ENCODE results near the gene FAM50A. TPM values are rescaled to one million over a fixed set of nuclear protein-coding genes. Genes with fewer than 3 reads are reported as not detected.
"Not testable (repeated sequence)": the region's sequence is repeated elsewhere in the genome, so short reads cannot be mapped to it uniquely, and the experiment has no call there.

FAM50A gene
- total and polyA plus RNA-seq, 4 donors = 10.9 to 25.1 (median 14.0) TPM

- Histone ChIP-seq H3K27ac (ENCODE audit: low read depth in 1 of 2, low read length in 2 of 2) (no peak overlapping the region), H3K9ac (ENCODE audit: low read depth in 1 of 2, low read length in 2 of 2) (no peak overlapping the region), H3K36me3 (ENCODE audit: control insufficient read depth in 4 of 4, insufficient read depth in 3 of 4, low read depth in 1 of 4, low read length in 3 of 4) (no peaks in the 10 kb centered on the region), H3K4me1 (ENCODE audit: control insufficient read depth in 4 of 4, insufficient read depth in 4 of 4, low read length in 3 of 4) (peaks cover 0 to 2% (median under 1%) of the 10 kb centered on the region in 4 donors), H3K4me3 (ENCODE audit: low read depth in 1 of 3, low read length in 3 of 3) (no peak overlapping the region), H3K27me3 (ENCODE audit: control insufficient read depth in 4 of 4, insufficient read depth in 4 of 4, low read length in 3 of 4) (peaks cover 0 to 3% (median 0%) of the 10 kb centered on the region in 4 donors), H3K9me3 (ENCODE audit: control insufficient read depth in 4 of 4, low read length in 3 of 4) (no peaks in the 10 kb centered on the region)
- DNase-seq (ENCODE audit: low spot score) = no peak
- TF ChIP-seq JUND (IDR thresholded peaks at IDR 0.05) = no peak
- TF ChIP-seq HNF4A (conservative IDR thresholded peaks at IDR 0.05) = no peak
- TF ChIP-seq GABPA (IDR thresholded peaks at IDR 0.05 in 1 of 2, conservative IDR thresholded peaks at IDR 0.05 in 1 of 2) = no peak
- no peak for TF ChIP-seq RXRA (IDR thresholded peaks at IDR 0.05)
- TF ChIP-seq FOXA2 (IDR thresholded peaks at IDR 0.05) = no peak
- no peak for TF ChIP-seq SP1 (IDR thresholded peaks at IDR 0.05)
- no peak for TF ChIP-seq YY1 (IDR thresholded peaks at IDR 0.05)
- TF ChIP-seq ATF3 (IDR thresholded peaks at IDR 0.05) = no peak
- TF ChIP-seq RAD21 (IDR thresholded peaks at IDR 0.05) = no peak
- no peak for TF ChIP-seq EGR1 (IDR thresholded peaks at IDR 0.05; ENCODE audit: low read depth in 2 of 2)
- no peak for TF ChIP-seq REST (IDR thresholded peaks at IDR 0.05)
- no peak for TF ChIP-seq NR2F2 (IDR thresholded peaks at IDR 0.05)
- no peak for TF ChIP-seq TAF1 (conservative IDR thresholded peaks at IDR 0.05)
- WGBS = 90% methylated on average over 3 of the region's 3 CpGs
Measured at GRCh38 chrX:154494715-154495114, 50.8 kb downstream of the FAM50A start.

GRCh38 chrX:154495472-154495922 lies 51.6 kb downstream of the FAM50A start:
- Histone ChIP-seq H3K36me3 (ENCODE audit: control insufficient read depth in 4 of 4, insufficient read depth in 3 of 4, low read depth in 1 of 4, low read length in 3 of 4) (no peaks in the 10 kb centered on the region), H3K4me1 (ENCODE audit: control insufficient read depth in 4 of 4, insufficient read depth in 4 of 4, low read length in 3 of 4) (peaks cover 0 to 2% (median 0%) of the 10 kb centered on the region in 4 donors), H3K27me3 (ENCODE audit: control insufficient read depth in 4 of 4, insufficient read depth in 4 of 4, low read length in 3 of 4) (peaks cover 0 to 3% (median 0%) of the 10 kb centered on the region in 4 donors), H3K4me3 (ENCODE audit: low read depth in 1 of 3, low read length in 3 of 3) (no peak overlapping the region), H3K27ac (ENCODE audit: low read depth in 1 of 2, low read length in 2 of 2) (no peak overlapping the region), H3K9me3 (ENCODE audit: control insufficient read depth in 4 of 4, low read length in 3 of 4) (no peaks in the 10 kb centered on the region), H3K9ac (ENCODE audit: low read depth in 1 of 2, low read length in 2 of 2) (no peak overlapping the region)
- TF ChIP-seq HNF4A (conservative IDR thresholded peaks at IDR 0.05) (no peak), FOXA1 (IDR thresholded peaks at IDR 0.05) (no peak), MAX (IDR thresholded peaks at IDR 0.05) (no peak), JUND (IDR thresholded peaks at IDR 0.05) (no peak), ATF3 (IDR thresholded peaks at IDR 0.05) (no peak)
- 87% methylated on average over 6 of the region's 6 CpGs for WGBS
- no peak for DNase-seq (ENCODE audit: low spot score)

GRCh38 chrX:154496591-154497137 lies 52.7 kb downstream of the FAM50A start:
- 94% methylated on average over 4 of the region's 4 CpGs for WGBS
- not testable (repeated sequence) for H3K9ac ChIP-seq (ENCODE audit: low read depth in 1 of 2, low read length in 2 of 2)

More at GRCh38 chrX:154496591-154497137, 52.7 kb downstream of the FAM50A start:
- H3K4me3 ChIP-seq (ENCODE audit: low read depth in 1 of 3, low read length in 3 of 3); H3K27ac ChIP-seq (ENCODE audit: low read depth in 1 of 2, low read length in 2 of 2); H3K4me1 ChIP-seq (ENCODE audit: control insufficient read depth in 4 of 4, insufficient read depth in 4 of 4, low read length in 3 of 4); H3K27me3 ChIP-seq (ENCODE audit: control insufficient read depth in 4 of 4, insufficient read depth in 4 of 4, low read length in 3 of 4); H3K36me3 ChIP-seq (ENCODE audit: control insufficient read depth in 4 of 4, insufficient read depth in 3 of 4, low read depth in 1 of 4, low read length in 3 of 4); DNase-seq (ENCODE audit: low spot score); H3K9me3 ChIP-seq (ENCODE audit: control insufficient read depth in 4 of 4, low read length in 3 of 4): not testable (repeated sequence)

Small RNA genes lying within 50 kb of the gene (small RNA-seq; reads per million reads assigned to genes)
- 0.07 reads per million for gene MIR6858
- gene RN7SL697P = not detected
- gene SNORA70 = not detected

Other genes with a start within 250 kb of the FAM50A start
- gene OPN1MW2, start 224.4 kb upstream of the FAM50A start, total RNA-seq = not detected
- gene OPN1MW2, start 224.4 kb upstream of the FAM50A start, polyA plus RNA-seq = not detected
- not detected for gene OPN1MW3, start 186.6 kb upstream of the FAM50A start, total RNA-seq
- not detected for gene OPN1MW3, start 186.6 kb upstream of the FAM50A start, polyA plus RNA-seq
- gene TEX28, start 149.0 kb upstream of the FAM50A start, total RNA-seq = not detected
- gene TEX28, start 149.0 kb upstream of the FAM50A start, polyA plus RNA-seq = not detected
- under 1 TPM in 1 of 2 donors, not detected in 1; under 0.01 TPM for gene TKTL1, start 148.3 kb upstream of the FAM50A start, total RNA-seq
- not detected for gene TKTL1, start 148.3 kb upstream of the FAM50A start, polyA plus RNA-seq
- gene FLNA, start 69.5 kb upstream of the FAM50A start, total RNA-seq = 100 to 1,000 TPM; 150 to 152 TPM
- 10 to 100 TPM; 23.4 to 84.8 TPM for gene FLNA, start 69.5 kb upstream of the FAM50A start, polyA plus RNA-seq
- 10 to 100 TPM; 11.6 to 18.5 TPM for gene EMD, start 64.8 kb upstream of the FAM50A start, total RNA-seq
- 10 to 100 TPM; 15.5 to 38.0 TPM for gene EMD, start 64.8 kb upstream of the FAM50A start, polyA plus RNA-seq
- gene RPL10, start 45.8 kb upstream of the FAM50A start, total RNA-seq = 1,000 to 10,000 TPM; 1,323 to 1,523 TPM
- 1,000 to 10,000 TPM in 1 of 2 donors, 100 to 1,000 TPM in 1; 446 to 1,644 TPM for gene RPL10, start 45.8 kb upstream of the FAM50A start, polyA plus RNA-seq
- 10 to 100 TPM; 14.6 to 22.1 TPM for gene DNASE1L1, start 34.9 kb upstream of the FAM50A start, total RNA-seq
- 10 to 100 TPM in 1 of 2 donors, 1 to 10 TPM in 1; 9.3 to 18.7 TPM for gene DNASE1L1, start 34.9 kb upstream of the FAM50A start, polyA plus RNA-seq
- gene TAFAZZIN, start 32.6 kb upstream of the FAM50A start, total RNA-seq = 10 to 100 TPM in 1 of 2 donors, 1 to 10 TPM in 1; 7.8 to 15.6 TPM
- 10 to 100 TPM; 10.6 to 16.3 TPM for gene TAFAZZIN, start 32.6 kb upstream of the FAM50A start, polyA plus RNA-seq
- 10 to 100 TPM; 35.2 to 38.5 TPM for gene ATP6AP1, start 15.5 kb upstream of the FAM50A start, total RNA-seq
- 10 to 100 TPM; 43.1 to 43.3 TPM for gene ATP6AP1, start 15.5 kb upstream of the FAM50A start, polyA plus RNA-seq
- gene GDI1, start 7.0 kb upstream of the FAM50A start, total RNA-seq = 10 to 100 TPM; 13.3 to 27.7 TPM
- 10 to 100 TPM; 12.8 to 35.6 TPM for gene GDI1, start 7.0 kb upstream of the FAM50A start, polyA plus RNA-seq
- gene PLXNA3, start 14.1 kb downstream of the FAM50A start, total RNA-seq = 1 to 10 TPM; 1.1 to 1.7 TPM
- gene PLXNA3, start 14.1 kb downstream of the FAM50A start, polyA plus RNA-seq = 1 to 10 TPM; 1.3 to 1.7 TPM
- 10 to 100 TPM in 1 of 2 donors, 1 to 10 TPM in 1; 8.5 to 18.1 TPM for gene LAGE3, start 35.1 kb downstream of the FAM50A start, total RNA-seq
- gene LAGE3, start 35.1 kb downstream of the FAM50A start, polyA plus RNA-seq = 10 to 100 TPM; 12.4 to 13.1 TPM
- gene UBL4A, start 42.5 kb downstream of the FAM50A start, total RNA-seq = 10 to 100 TPM; 19.8 to 22.2 TPM
- 10 to 100 TPM; 13.9 to 21.9 TPM for gene UBL4A, start 42.5 kb downstream of the FAM50A start, polyA plus RNA-seq
- 1 to 10 TPM; 3.5 to 5.6 TPM for gene SLC10A3, start 46.5 kb downstream of the FAM50A start, total RNA-seq
- 1 to 10 TPM; 3.2 to 5.4 TPM for gene SLC10A3, start 46.5 kb downstream of the FAM50A start, polyA plus RNA-seq
- gene FAM3A, start 72.1 kb downstream of the FAM50A start, total RNA-seq = 10 to 100 TPM; 11.6 to 33.5 TPM
- gene FAM3A, start 72.1 kb downstream of the FAM50A start, polyA plus RNA-seq = 10 to 100 TPM; 35.0 to 36.3 TPM
- 10 to 100 TPM in 1 of 2 donors, 1 to 10 TPM in 1; 6.9 to 23.6 TPM for gene G6PD, start 102.7 kb downstream of the FAM50A start, total RNA-seq
- gene G6PD, start 102.7 kb downstream of the FAM50A start, polyA plus RNA-seq = 1 to 10 TPM; 1.9 to 4.0 TPM
- 10 to 100 TPM; 17.1 to 46.0 TPM for gene IKBKG, start 103.5 kb downstream of the FAM50A start, total RNA-seq
- gene IKBKG, start 103.5 kb downstream of the FAM50A start, polyA plus RNA-seq = 10 to 100 TPM; 26.0 to 74.1 TPM
- gene CTAG1A, start 141.0 kb downstream of the FAM50A start, total RNA-seq = not detected
- not detected for gene CTAG1A, start 141.0 kb downstream of the FAM50A start, polyA plus RNA-seq
- not detected for gene CTAG1B, start 175.1 kb downstream of the FAM50A start, total RNA-seq
- not detected for gene CTAG1B, start 175.1 kb downstream of the FAM50A start, polyA plus RNA-seq
- gene CTAG2, start 209.4 kb downstream of the FAM50A start, total RNA-seq = not detected
- gene CTAG2, start 209.4 kb downstream of the FAM50A start, polyA plus RNA-seq = not detected

Data from liver (tissue), 10 donors.